ENCODE results near the gene KCNMA1. TPM values are rescaled to one million over a fixed set of nuclear protein-coding genes. Genes with fewer than 3 reads are reported as not detected.

The KCNMA1 gene
- total and polyA plus RNA-seq, 9 of the 15 experiments (the other 6 are each of a cell fraction or from before 2014, with no cell fraction given) = 0.01 to 0.95 (median 0.15) TPM; not detected in 4

DNA sequence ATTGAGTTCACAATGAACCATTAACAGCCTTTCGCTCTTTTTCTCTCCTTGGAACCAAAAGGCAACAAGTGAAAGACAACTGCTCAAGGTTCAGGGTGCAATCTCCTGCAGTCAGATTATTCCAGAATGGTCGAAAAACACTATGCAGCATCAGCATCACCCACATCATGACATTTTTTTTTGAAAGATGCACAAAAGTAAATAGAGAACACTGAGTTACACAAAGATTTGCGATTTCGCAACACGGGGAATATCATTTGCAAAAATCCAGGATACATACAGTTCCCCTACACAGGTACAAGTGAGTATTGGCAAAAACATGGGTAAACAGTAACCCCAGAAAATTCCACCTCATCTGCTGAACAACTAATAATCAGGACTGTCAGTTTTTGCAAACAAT, 611.5 kb downstream of the KCNMA1 start:
- no peaks in the 10 kb centered on the region for H4K20me1 ChIP-seq (replicated peaks; ENCODE audit: control insufficient read depth, insufficient read depth, low read length)
- in situ Hi-C loops (cut with MboI) (no loop called here), intact Hi-C loops (cut with micrococcal nuclease) (no loop called here)
- ChIA-PET POLR2A (no interaction called here), CTCF (ENCODE audit: low intra/inter-chr PET ratio) (no interaction called here)
- FAIRE-seq (no peak), DNase-seq (ENCODE audit: extremely low read depth in 1 of 4, low spot score in 3 of 4) (no peak), ATAC-seq (no peak)
- no peak overlapping the region for H3K4me3 ChIP-seq
- BruUV-seq (replicated peaks) = no TSS peak
- no peak overlapping the region for H3K9ac ChIP-seq (ENCODE audit: insufficient read depth in 1 of 2, low read depth in 2 of 2, low read length in 2 of 2)
- H3K27me3 ChIP-seq (ENCODE audit: control insufficient read depth in 2 of 2, insufficient read depth in 2 of 2, low read length in 2 of 2) = peaks cover 0 to 8% of the 10 kb centered on the region in 2 experiments; a peak in 1 of 5 replicates
- H3K79me2 ChIP-seq (ENCODE audit: control insufficient read depth, insufficient read depth, low read length) = no peaks in the 10 kb centered on the region
- H3K4me2 ChIP-seq (ENCODE audit: insufficient read depth, low read length) = no peak overlapping the region
- H3K4me1 ChIP-seq (replicated peaks in 1 of 2; ENCODE audit: control insufficient read depth in 2 of 2, insufficient read depth in 2 of 2, low read length in 2 of 2) = no peaks in the 10 kb centered on the region
- no peaks in the 10 kb centered on the region for H3K9me1 ChIP-seq (ENCODE audit: control insufficient read depth, insufficient read depth, low read length)
- TF ChIP-seq ZNF57 (CRISPR knock-in tag; IDR thresholded peaks at IDR 0.05) = no peak
- no peak for TF ChIP-seq CEBPG (CRISPR knock-in tag; IDR thresholded peaks at IDR 0.05)
- TF ChIP-seq CEBPG (tag; conservative IDR thresholded peaks at IDR 0.05 in 1 of 2, IDR thresholded peaks at IDR 0.05 in 1 of 2) = peak in 1 of 2 experiments; percentile 23; a peak in 1 of 4 replicates
- TF ChIP-seq ZNF780A (CRISPR knock-in tag; IDR thresholded peaks at IDR 0.05) = no peak
- TF ChIP-seq ADNP (tag; IDR thresholded peaks at IDR 0.05) = no peak
- peak; percentile 62 for TF ChIP-seq CEBPB (tag; IDR thresholded peaks at IDR 0.05)
- H3K9me3 ChIP-seq (replicated peaks; ENCODE audit: control insufficient read depth, insufficient read depth, low read depth, low read length) = no peaks in the 10 kb centered on the region
- H3K36me3 ChIP-seq (ENCODE audit: control insufficient read depth, insufficient read depth, low read length) = no peaks in the 10 kb centered on the region
- WGBS (ENCODE audit: insufficient coverage, low coverage, missing lambda C conversion rate) = 0% methylated on average over 5 of the region's 5 CpGs
- no peak overlapping the region for H3K27ac ChIP-seq (ENCODE audit: extremely low read depth, low read depth, low read length)
- H2AFZ ChIP-seq (ENCODE audit: low read depth, low read length) = no peak overlapping the region

DNA sequence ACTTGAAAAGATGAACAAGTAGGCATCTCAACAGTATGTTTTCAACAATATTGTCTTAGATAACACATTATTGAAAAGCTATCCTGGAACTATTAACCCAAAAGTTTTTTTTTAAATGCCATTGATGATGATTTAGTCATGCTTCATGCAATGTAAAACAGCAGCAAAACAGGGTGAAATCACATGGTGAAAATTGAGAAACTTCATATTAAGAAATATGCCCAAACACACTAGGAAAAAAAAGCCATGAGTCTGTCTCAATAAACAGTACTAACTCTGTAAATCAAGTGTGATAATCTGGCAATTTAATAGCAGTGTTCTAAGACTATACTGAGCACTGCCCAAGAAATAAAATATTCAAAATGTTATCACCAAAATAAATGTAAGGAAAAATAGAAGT, 613.1 kb downstream of the KCNMA1 start:
- Histone ChIP-seq H2AFZ (ENCODE audit: low read depth, low read length) (no peak overlapping the region), H3K4me2 (ENCODE audit: insufficient read depth, low read length) (no peak overlapping the region), H4K20me1 (replicated peaks; ENCODE audit: control insufficient read depth, insufficient read depth, low read length) (no peaks in the 10 kb centered on the region), H3K27ac (ENCODE audit: extremely low read depth, low read depth, low read length) (no peak overlapping the region), H3K4me1 (replicated peaks in 1 of 2; ENCODE audit: control insufficient read depth in 2 of 2, insufficient read depth in 2 of 2, low read length in 2 of 2) (no peaks in the 10 kb centered on the region), H3K9ac (ENCODE audit: insufficient read depth in 1 of 2, low read depth in 2 of 2, low read length in 2 of 2) (no peak overlapping the region), H3K9me1 (ENCODE audit: control insufficient read depth, insufficient read depth, low read length) (no peaks in the 10 kb centered on the region), H3K79me2 (ENCODE audit: control insufficient read depth, insufficient read depth, low read length) (no peaks in the 10 kb centered on the region), H3K36me3 (ENCODE audit: control insufficient read depth, insufficient read depth, low read length) (no peaks in the 10 kb centered on the region), H3K4me3 (no peak overlapping the region), H3K27me3 (ENCODE audit: control insufficient read depth in 2 of 2, insufficient read depth in 2 of 2, low read length in 2 of 2) (peaks cover 0 to 8% of the 10 kb centered on the region in 2 experiments; a peak in 1 of 5 replicates), H3K9me3 (replicated peaks; ENCODE audit: control insufficient read depth, insufficient read depth, low read depth, low read length) (no peaks in the 10 kb centered on the region)
- DNase-seq (ENCODE audit: extremely low read depth in 1 of 4, low spot score in 3 of 4) = no peak
- ChIA-PET CTCF (ENCODE audit: low intra/inter-chr PET ratio) (no interaction called here), POLR2A (no interaction called here)
- in situ Hi-C loops (cut with MboI) (no loop called here), intact Hi-C loops (cut with micrococcal nuclease) (no loop called here)
- TF ChIP-seq KLF1 (tag; IDR thresholded peaks at IDR 0.05) (no peak), FOXP1 (CRISPR knock-in tag; IDR thresholded peaks at IDR 0.05) (no peak), GTF2E2 (tag; IDR thresholded peaks at IDR 0.05) (no peak)
- FAIRE-seq = no peak
- BruUV-seq (replicated peaks) = no TSS peak
- ATAC-seq = no peak
